T-helper 2 cell (primary cell): ENCODE measurements around the gene SLC25A53.
"Not testable (repeated sequence)": the region's sequence is repeated elsewhere in the genome, so short reads cannot be mapped to it uniquely, and the experiment has no call there.

Source experiments
- DNase-seq, 5 experiments: peaks; one replicate each; pipeline versions ENCODE4 v3.0.0 to v3.0.0-alpha.2; 2012 to 2022

The SLC25A53 gene

DNA sequence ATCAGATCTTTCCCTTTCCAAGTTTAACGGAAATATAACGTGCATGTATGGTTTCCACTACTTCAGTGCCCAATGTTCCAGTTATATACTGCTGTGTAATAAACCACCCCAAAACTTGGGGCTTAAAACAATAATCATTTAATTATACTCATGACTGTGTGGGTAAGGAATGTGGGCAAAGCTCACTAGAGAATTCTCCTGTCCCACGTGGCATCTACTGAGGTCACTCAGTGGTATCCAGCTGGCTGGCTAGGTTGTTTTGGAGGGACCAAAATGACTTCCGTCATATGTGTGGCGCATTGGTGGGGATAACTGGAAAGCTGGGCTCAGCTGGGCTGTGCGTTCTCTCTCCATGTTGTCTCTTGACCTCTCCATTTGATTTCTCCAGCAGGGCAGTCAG lies 26.0 kb downstream of the SLC25A53 start:
- no peak for DNase-seq

DNA sequence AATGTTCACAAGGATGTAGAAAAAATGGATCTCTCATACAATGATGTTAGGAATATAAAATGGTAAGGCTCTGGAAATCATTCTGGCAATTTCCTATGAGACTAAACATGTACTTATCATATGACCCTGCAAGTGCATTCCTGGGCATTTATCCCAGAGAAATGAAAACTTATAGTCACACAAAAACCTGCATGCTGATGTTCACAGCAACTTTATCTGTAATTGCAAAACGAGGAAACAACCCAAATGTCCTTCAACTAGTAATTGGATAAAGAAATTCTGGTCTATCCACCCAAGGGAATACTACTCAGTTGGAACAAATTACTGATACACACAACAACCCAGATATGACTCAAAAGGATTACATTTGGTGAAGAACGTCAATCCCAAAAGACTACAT lies 30.0 kb downstream of the SLC25A53 start:
- no peak for DNase-seq

DNA sequence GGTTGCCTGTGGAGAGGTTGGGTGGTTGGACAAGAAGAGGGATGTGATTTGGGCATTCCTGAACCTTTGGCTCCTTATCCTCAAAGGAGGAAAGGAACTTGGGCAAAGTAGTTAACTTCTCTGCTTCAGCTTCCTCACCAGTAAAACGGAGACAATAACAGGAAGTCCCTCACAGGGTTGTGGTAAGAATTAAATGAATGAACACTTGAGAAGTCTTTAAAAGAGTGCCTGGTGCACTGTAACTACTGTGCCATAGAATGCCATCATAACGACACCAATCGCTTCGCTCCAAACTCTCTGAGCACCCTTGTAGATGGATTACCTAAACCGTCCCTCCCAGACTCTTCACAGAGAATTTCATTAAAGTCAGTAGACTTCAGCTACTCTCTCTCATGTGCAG lies 34.0 kb downstream of the SLC25A53 start:
- DNase-seq = peak in 1 of 5 experiments; percentile 75

DNA sequence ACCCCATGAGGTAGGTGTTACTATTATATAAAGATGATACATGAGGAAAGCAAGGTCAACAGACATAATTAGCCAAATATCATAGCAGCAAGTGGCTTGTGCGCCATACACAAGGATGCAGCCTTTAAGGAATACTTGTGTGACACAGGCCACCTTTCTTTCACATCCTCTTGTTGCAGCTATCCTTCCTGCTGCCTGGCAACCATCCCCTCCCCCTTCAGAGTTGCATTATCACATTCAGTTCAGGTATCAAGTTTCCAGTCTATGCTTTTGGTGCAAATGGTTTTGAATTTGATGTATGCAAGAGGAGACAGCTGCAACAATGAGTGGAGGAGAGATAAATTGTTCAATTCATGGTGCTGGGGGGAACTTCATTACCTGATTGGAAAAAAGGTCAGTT lies 38.0 kb downstream of the SLC25A53 start:
- no peak for DNase-seq

DNA sequence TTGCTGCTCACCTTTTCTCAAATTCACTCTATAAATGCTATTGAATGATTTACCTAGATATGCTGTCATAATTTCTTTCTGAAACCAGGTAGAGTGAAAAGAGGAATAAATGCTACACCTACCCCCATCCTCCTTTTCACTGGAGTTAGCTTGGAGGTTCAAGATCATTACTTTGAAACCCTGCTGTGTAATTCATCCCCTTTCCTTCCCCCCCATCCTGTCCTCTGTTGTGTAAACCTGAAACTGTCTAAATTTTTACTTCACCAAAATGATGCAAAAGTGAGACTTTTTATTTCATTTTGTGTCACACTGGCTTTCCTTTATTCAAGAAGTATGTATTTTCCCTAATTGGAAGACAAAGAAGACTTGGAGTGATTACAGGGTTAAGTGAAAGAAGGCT lies 39.0 kb downstream of the SLC25A53 start:
- no peak for DNase-seq

DNA sequence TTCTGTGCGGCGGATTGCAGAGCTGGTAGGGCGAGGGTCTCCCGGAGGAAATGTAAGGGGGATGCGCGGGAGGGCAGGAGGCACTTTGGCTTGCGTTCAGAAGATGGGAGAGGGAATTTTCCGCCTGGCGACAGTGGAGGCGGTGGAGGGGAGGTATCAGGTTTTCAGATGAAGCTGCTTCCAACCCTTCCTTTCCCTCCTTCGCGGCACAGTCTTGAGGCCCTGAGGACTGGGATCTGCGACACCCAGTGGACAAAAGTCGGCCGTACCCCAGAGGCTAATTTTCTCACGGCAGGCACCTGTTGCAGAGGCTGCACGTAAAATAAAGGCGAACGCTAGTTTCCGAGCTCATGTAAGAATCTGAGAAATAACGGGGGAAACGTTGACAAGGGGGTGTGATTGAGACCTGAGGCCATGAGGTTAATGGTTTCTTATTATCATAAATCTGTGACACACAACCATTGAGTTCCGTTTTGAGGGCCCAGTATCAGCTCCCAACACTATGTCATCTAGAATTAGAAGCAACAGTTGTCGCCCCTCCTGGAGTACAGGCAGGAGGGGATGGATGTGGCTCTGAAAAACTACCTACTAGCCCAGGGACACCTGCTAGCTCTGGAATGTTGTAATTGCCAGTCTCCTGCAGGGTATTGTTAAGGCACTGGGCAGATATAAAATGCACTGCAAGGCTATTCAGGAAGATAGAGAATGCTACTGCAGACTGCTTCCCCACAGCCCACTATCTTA lies 43.4 kb downstream of the SLC25A53 start:
- DNase-seq = peak; percentile 9 to 68 (median 27)

DNA sequence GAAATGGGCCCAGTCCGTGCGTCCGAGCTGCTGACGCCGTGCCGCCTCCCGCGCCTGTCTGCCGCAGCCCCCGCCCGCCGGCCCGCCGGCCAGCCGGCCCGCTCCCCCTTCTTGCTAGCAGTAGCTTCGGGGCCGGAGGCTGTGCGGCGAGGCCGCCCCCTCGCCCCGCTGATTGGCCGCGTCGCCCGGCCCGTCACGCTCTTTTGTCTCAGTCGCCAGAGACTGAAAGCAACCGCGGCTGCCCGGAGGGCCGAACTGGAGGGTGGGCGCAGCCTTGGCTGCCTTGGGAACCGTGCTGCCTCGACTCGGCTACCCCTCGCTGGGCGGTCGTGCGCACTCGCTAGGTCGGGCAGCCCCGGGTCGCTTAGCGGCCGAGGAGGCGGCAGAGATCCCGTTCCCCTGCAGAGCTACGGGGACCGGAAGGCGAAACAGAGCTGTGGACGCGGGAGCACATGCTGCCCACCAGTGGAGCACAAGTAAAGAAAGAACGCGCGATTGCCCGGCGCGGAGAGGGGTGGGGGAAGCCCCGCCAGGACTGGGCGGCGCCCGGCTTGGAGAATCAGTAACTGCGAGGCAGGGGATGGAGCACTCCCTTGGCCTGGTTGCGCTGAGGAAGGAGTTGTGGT lies 44.4 kb downstream of the SLC25A53 start, which contains the start of gene ZCCHC18:
Gene ZCCHC18, plus strand, starts transcription at position 198 of the 626 bp plus-strand sequence. CDS start 1,589 bp downstream, outside the sequence.
- peak in 4 of 5 experiments; percentile 2 to 35 (median 12) for DNase-seq

DNA sequence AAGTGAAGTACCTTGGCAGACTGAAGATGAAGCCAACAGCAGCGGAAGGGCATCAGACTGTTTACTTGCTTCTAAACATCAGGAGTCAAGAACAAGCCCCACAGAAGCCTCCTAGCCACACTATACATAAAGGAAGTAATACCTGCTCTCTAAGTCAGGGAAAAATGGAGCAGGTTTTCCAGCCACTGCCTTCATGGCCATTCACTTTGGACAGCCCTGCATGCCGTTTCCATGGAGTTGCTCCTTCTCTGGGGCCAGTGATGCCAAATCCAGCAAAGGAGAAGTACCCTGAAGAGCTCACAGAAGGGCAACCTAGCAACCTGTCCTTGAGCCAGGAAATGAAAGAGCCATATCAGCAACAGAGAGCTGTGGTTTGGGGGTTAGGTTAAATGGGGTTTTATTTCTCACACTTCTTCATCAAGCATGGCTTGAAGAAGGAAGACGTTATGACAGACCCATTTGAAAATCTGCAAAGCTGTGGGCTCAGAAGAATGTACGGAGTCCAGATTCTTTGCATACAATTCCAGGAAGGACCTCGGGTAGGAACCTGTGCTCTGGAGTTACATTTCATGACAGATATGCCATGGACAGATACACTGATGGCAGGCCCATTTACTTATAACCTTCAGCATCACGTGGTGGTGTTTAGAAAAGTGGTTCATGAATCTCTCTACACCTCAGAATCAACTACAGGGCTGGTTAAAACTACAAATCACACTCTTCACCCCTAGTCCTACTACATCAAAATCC lies 46.1 kb downstream of the SLC25A53 start:
- DNase-seq = peak in 2 of 5 experiments; percentile 53 to 63

DNA sequence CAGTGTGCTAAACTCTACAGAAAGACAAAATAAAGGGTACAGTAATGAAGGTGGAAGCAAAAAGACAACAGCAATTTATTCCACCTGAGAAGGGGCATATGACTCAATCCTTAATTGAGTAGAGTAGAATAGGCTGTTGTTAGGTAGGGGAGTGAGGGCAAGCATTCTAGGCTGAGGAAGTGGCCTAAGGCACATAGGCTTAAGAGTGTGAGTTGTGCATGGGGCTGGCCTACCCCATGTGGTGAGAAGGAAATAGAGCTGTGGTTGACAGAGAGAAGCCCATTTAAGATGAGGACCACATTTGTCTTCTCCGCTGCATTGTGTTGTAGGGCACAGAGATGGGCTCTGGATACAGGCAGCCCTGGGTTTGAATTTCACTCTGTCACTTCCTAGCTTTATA lies 47.9 kb downstream of the SLC25A53 start:
- DNase-seq = no peak

DNA sequence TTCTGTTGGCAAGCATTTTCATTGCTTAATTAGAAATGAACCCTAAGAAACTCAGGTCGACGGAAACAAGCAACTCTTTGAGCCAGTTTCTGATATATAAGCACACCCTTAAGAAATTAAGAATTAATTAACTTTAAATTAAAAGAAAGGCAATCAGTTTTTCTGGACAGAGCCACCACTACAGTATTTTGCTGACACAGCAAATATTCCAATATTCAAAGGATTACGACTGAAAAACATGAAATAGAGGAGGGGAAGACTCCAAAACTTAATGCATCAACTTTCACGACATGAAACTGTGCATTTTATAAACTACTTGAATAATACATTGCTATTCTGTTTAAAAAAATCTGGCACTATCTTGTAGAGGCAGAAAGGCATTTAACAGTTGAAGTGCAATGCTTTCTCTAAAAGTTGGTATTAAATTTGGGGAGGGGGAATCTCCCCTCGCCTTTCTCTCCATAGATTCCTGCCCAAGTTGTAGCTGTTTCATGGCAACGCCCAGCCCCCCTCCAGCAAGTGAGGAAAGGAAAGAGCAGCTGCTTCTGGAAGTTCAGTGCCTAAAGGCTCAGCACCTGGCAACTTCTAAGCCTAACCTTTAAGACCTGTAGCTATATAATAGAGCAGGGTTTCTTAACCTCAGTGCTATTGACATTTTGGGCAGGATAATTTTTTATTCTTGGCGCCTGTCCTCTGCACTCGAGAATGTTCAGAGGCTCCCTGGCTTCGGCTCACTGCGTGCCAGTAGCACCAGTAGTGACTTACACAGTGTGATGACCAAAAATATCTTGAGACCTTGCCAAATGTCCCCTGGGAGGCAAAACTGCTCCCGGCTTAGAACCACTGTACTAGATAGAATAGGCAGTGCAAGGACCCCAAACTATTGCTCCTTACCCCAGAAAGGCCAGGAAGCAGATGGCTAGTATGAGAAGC lies 51.2 kb downstream of the SLC25A53 start:
- DNase-seq = no peak

DNA sequence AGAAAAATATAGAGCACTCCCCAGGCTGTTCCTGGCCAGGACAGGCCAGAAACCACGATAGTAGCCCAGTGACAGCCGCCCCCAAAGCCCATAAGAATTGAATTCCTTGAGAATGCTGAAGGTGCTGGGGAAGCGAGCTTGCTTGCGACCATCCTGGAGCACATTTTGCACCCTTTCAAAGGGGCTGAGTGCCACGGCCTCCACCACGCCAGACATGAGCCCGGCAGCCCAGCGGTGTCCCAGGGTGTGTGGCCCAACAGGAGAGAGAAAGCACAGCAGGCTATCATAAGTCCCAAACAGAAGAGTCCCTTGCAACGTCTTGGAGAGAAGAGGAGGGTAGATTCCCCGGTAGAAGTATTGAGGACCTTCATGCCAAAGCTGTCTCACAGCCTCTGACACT lies 52.1 kb downstream of the SLC25A53 start:
- no peak for DNase-seq

DNA sequence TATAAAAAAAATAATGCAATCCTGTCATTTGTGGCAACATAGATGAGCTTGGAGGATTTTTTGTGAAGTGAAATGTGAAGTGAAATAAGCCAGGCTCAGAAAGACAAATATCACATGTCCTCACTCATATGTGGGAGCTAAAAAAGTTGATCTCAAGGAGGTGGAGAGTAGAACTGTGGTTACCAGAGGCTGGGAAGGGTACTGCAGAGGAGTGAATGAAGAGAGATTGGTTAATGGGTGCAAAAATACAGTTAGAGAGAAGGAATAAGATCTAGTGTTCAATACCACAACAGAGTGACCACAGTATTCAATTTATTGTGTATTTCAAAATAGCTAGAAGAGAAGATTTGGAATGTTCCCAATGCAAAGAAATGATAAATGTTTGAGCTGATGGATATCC lies 57.9 kb downstream of the SLC25A53 start:
- no peak for DNase-seq

DNA sequence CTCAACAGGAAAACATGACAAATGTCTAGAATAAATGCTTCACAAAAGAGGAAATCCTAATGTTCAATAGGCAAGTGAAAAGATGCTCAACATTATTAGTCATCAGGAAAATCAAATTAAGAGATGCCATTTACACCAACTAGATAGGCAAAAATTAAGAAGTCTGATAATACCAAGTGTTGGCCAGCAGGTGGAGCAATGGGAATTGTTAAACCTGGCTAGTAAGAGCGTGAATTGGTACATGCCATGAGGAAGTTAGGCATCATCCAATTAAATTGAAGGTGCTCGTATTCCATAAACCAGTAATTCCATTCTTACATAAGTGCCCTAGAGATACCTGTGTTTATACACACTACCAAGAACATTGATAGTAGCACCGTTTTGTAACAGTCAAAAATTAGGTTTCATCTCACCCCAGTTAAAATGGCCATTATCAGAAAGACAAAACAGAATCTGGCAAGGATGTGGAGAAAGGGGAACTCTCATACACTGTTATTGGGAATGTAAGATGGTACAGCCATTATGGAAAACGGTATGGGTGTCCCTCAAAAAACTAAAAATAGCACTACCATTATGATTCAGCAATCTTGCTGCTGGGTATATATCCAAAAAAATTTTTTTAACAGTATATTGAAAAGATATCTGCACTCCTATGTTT lies 58.5 kb downstream of the SLC25A53 start:
- peak in 3 of 5 experiments; percentile 16 to 60 (median 43) for DNase-seq

DNA sequence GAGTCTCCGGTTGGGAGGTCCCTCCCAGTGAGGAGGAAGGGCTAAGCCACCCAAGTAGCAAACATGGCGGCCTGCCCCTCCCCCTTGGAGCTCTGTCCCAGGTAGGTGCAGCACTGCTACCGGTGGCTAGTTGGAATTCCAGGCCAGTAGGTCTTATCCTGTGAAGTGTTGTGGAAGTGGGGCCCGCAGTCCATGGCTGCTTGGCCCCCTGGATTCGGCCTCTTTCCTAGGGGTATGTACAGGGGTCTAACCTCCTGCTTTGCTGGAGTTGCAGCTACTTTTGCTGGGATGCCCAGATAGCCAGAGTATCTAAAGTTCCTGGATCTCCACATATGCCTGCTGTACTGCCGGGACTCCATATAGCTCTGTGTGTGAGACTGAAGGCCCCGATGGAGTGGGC lies 70.9 kb downstream of the SLC25A53 start:
- no peak for DNase-seq

DNA sequence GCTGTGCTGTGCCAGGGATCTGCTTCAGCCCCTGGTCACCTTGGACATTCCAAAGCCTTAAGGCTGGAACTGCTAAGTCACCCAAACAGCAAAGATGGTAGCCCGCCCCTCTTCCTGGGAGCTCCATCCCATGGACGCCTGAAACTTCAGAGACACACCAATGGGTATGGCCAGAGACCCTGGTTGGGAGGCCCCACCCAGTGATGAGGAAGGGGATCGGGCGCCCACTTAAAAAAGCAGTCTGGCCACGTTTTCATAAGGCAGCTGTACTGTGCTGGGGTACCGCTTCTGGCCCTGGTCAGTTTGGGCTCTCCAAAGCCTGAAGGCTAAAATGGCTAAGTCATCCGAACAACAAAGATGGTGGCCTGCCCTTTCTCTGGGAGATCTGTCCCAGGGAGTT lies 71.3 kb downstream of the SLC25A53 start:
- DNase-seq = no peak

DNA sequence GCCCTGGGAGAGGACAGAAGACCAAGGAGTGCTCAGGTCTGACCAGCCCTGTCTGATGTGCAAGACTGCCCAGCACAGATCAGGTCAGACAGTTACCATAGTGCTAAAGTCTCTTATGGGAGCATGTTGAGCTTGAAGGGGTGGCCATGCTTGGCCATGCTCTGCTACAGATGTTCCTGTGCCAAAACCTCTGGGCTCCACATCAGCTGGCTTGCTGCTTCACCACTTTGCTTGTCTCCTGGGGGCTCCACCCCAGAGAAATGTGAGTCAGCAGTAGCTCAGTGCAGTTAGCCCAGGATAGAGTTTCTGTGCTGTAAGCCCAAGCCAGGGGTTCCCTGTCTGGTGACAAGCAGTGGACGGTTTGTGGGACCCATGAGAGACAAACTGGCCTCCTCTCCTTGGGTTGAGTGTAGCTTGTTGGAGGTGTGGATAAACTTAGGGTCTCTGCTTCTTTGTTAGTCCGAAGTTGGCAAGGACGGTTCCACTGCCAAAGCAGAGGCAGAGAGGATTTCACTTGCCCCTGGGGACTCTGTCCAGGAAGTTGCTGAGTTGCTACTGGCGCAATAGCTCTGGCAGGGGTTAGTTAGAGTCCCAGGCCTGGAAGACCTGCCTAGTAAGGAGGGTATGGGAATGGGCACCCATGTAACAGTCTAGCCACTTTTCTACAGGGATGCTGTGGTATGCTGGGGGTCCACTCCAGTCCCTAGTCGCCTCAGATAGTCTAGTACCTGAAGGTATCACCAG lies 72.1 kb downstream of the SLC25A53 start:
- no peak for DNase-seq

DNA sequence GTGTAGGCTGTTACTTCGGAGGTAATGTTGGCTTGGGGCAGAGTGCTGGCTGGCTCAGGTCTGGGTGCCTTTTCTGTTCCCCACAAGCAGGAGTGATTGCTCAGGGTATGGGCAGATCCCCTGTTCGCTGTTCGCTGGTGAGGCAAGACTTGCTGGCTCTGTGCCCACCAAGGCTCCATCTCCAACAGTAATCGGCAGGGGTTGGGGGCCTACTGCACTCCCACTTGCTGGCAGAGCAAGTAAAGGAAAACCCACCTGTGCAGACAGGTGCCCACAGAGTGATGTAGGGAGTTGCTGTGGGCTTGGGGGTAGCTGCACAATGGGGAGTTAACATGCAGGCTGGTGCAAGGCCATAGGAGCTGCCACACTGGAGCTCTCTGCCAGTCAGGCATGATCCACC lies 72.7 kb downstream of the SLC25A53 start:
- no peak for DNase-seq

DNA sequence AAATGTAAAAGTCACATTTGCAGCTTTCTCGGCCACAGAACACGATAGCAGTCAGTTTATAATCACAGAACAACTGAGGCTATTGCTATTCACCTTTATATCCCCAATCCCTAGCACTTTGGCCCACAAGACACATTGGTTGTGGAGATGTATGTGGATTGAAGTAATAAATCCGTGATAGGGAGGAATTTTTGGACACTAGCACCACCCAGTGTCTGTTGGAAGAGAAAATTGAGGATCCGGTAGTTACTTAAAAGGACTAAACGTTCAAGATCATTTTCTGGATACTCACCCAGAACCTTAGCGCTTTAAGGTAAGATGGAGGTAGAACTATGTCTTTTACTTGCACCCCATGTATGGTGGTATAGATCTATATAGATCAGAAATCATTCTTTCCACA lies 79.0 kb downstream of the SLC25A53 start:
- DNase-seq = not testable (repeated sequence)

DNA sequence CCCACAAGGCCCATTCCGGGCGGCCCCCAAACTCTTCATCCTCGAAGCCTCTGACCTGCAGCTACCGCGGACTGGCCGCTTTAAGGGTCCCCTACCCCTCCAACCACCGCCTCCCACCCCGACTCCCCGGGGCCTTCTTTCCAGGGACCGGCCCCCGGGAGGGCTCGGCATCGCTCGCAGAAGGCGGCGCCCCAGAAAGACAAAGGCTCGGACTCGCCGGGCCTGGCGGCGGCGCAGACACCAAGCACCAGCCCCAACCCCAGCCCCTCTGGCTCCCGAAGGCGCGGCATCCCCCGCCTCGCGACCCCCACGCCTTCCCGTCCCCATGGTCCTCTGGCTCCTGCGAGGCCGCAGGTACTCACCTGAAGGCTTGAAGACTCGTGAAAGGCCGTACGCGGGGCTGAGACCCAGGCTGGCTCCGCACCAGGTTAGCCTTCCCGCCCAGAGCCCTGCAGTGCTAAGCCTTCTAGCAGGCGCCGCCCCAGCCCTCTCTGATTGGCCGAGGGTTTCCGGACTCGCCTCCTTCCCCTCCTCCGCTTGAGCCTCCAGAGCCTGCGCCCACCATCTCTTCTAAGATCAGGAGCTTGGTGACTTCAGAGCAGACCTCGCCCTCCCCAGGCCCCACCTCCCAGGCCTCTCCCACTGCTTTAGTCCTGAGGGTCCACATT lies 80.9 kb downstream of the SLC25A53 start, which contains the start of gene TMSB15C:
Gene TMSB15C, minus strand, starts transcription at position 459 of the 668 bp plus-strand sequence.
- not testable (repeated sequence) for DNase-seq

DNA sequence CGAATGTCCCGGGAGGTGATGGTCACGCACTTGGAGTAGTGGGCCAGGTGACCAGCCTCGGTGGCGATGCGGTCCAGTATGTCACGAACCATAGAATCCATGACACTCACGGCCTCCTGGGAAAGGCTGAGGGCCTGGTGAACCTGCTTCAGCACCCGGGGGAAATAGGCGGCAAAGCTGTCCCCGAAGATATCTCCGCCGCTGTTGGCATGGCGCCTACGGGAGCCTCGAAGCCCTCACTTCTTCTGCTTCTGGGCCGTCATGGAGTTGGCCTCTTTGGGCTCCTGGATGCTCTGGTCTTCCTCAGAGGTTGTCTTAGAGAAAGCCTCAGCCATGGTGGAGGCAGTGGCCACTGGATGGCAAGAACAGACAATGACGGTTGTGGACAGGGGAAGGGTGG lies 94.2 kb downstream of the SLC25A53 start:
- DNase-seq = not testable (repeated sequence)
